HG02610 (cell line): ENCODE measurements around the gene LRRC66.

Experiments
- ATAC-seq: cut with Tn5 transposase; IDR thresholded peaks from one replicate; pipeline ENCODE4 v1.9.1; 2021; ENCODE audit warnings: mild to moderate bottlenecking, moderate library complexity; ENCODE audit not compliant: unreplicated experiment

LRRC66 gene

GRCh38 chr4:52015366-52015765 is 4.8 kb downstream of the LRRC66 start:
- no peak for ATAC-seq

GRCh38 chr4:52014903-52015302 is 5.3 kb downstream of the LRRC66 start:
- no peak for ATAC-seq

GRCh38 chr4:52012651-52013050 is 7.5 kb downstream of the LRRC66 start:
- no peak for ATAC-seq

- no peak for ATAC-seq
Observed at GRCh38 chr4:52010986-52011385, 9.2 kb downstream of the LRRC66 start.

GRCh38 chr4:52006887-52007286 is 13.3 kb downstream of the LRRC66 start:
- ATAC-seq: no peak

GRCh38 chr4:52005604-52006273 is 14.4 kb downstream of the LRRC66 start:
- ATAC-seq: no peak

GRCh38 chr4:52004414-52004813 is 15.7 kb downstream of the LRRC66 start:
- ATAC-seq: no peak

GRCh38 chr4:52001616-52002015 is 18.5 kb downstream of the LRRC66 start:
- no peak for ATAC-seq

- ATAC-seq: no peak
Observed at GRCh38 chr4:51999250-51999649, 20.9 kb downstream of the LRRC66 start.

GRCh38 chr4:51998837-51999236 is 21.3 kb downstream of the LRRC66 start:
- no peak for ATAC-seq

GRCh38 chr4:51997647-51998046 is 22.5 kb downstream of the LRRC66 start:
- no peak for ATAC-seq

- no peak for ATAC-seq
Observed at GRCh38 chr4:51995647-51996220, 24.4 kb downstream of the LRRC66 start.

GRCh38 chr4:51965862-51966261 is 54.3 kb downstream of the LRRC66 start:
- ATAC-seq: no peak

- no peak for ATAC-seq
Observed at GRCh38 chr4:51963841-51964517, 56.2 kb downstream of the LRRC66 start.

- no peak for ATAC-seq
Observed at GRCh38 chr4:51960486-51960885, 59.7 kb downstream of the LRRC66 start.

GRCh38 chr4:51958199-51958968 is 61.8 kb downstream of the LRRC66 start:
- ATAC-seq: no peak
